GM19238 (cell line): ENCODE data around the gene BMS1.
"Not testable (repeated sequence)": the region's sequence is repeated elsewhere in the genome, so short reads cannot be mapped to it uniquely, and the experiment has no call there.

Experiments used
- DNase-seq: peaks from one replicate; pipeline ENCODE4 v3.0.0; 2011; ENCODE audit warnings: low spot score; ENCODE audit not compliant: insufficient read length

BMS1 gene

GRCh38 chr10:42795701-42796100 is 13.1 kb downstream of the BMS1 start:
- DNase-seq: no peak

- no peak for DNase-seq
These were observed 18.5 kb downstream of the BMS1 start for GRCh38 chr10:42801135-42801534.

GRCh38 chr10:42802876-42803275 is 20.3 kb downstream of the BMS1 start:
- DNase-seq: no peak

GRCh38 chr10:42809676-42810075 is 27.1 kb downstream of the BMS1 start:
- no peak for DNase-seq

GRCh38 chr10:42812028-42812427 is 29.4 kb downstream of the BMS1 start:
- DNase-seq: no peak

GRCh38 chr10:42813989-42814687 is 31.5 kb downstream of the BMS1 start:
- not testable (repeated sequence) for DNase-seq

- not testable (repeated sequence) for DNase-seq
These were observed 33.7 kb downstream of the BMS1 start for GRCh38 chr10:42816334-42816733.

GRCh38 chr10:42816912-42817311 is 34.3 kb downstream of the BMS1 start:
- no peak for DNase-seq

- DNase-seq: not testable (repeated sequence)
These were observed 34.8 kb downstream of the BMS1 start for GRCh38 chr10:42817417-42817816.

GRCh38 chr10:42826759-42827158 is 44.2 kb downstream of the BMS1 start:
- DNase-seq: not testable (repeated sequence)

- DNase-seq: no peak
These were observed 44.6 kb downstream of the BMS1 start for GRCh38 chr10:42827201-42827600.

- DNase-seq: not testable (repeated sequence)
These were observed 45.8 kb downstream of the BMS1 start for GRCh38 chr10:42828391-42828790.

- no peak for DNase-seq
These were observed 47.6 kb downstream of the BMS1 start for GRCh38 chr10:42830237-42830636.

GRCh38 chr10:42836096-42836495 is 53.5 kb downstream of the BMS1 start:
- DNase-seq: no peak

GRCh38 chr10:42836771-42837468 is 54.3 kb downstream of the BMS1 start:
- DNase-seq: no peak

GRCh38 chr10:42844810-42845209 is 62.2 kb downstream of the BMS1 start:
- DNase-seq: not testable (repeated sequence)

- DNase-seq: not testable (repeated sequence)
These were observed 64.7 kb downstream of the BMS1 start for GRCh38 chr10:42847261-42847660.

GRCh38 chr10:42850931-42851330 is 68.3 kb downstream of the BMS1 start:
- no peak for DNase-seq

- no peak for DNase-seq
These were observed 76.7 kb downstream of the BMS1 start for GRCh38 chr10:42859256-42859655.

GRCh38 chr10:42860016-42860415 is 77.4 kb downstream of the BMS1 start:
- not testable (repeated sequence) for DNase-seq

- DNase-seq: not testable (repeated sequence)
These were observed 80.2 kb downstream of the BMS1 start for GRCh38 chr10:42862801-42863200.

GRCh38 chr10:42864575-42864974 is 82.0 kb downstream of the BMS1 start:
- DNase-seq: no peak

GRCh38 chr10:42865716-42866114 is 83.1 kb downstream of the BMS1 start:
- DNase-seq: no peak
